Measurements from ENCODE around the gene INSYN2A. TPM values are rescaled to one million over a fixed set of nuclear protein-coding genes. Genes with fewer than 3 reads are reported as not detected.

The INSYN2A gene
- total RNA-seq, 1 donor from 2014 or later = 1.7 TPM

DNA sequence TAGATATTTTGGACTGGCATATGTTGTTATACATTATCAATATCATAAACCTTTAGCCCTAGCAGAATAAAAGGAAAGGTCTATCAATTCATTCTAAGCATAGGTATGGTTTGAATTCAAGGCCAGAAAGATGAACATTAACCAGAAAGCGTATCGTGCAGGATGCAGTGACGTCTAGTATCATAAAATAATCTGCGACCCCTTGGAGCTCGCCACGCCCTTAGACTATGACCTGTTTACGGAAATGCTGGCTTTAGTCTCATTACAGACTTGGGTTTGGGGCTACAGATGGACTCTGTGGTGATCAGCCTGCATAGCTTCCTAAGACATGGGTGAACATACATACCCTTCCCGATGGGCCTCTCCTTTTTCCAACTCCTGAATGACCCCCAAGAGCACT is 21.5 kb downstream of the INSYN2A start:
- TF ChIP-seq, protein P1, sequence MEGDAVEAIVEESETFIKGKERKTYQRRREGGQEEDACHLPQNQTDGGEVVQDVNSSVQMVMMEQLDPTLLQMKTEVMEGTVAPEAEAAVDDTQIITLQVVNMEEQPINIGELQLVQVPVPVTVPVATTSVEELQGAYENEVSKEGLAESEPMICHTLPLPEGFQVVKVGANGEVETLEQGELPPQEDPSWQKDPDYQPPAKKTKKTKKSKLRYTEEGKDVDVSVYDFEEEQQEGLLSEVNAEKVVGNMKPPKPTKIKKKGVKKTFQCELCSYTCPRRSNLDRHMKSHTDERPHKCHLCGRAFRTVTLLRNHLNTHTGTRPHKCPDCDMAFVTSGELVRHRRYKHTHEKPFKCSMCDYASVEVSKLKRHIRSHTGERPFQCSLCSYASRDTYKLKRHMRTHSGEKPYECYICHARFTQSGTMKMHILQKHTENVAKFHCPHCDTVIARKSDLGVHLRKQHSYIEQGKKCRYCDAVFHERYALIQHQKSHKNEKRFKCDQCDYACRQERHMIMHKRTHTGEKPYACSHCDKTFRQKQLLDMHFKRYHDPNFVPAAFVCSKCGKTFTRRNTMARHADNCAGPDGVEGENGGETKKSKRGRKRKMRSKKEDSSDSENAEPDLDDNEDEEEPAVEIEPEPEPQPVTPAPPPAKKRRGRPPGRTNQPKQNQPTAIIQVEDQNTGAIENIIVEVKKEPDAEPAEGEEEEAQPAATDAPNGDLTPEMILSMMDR (IDR thresholded peaks at IDR 0.05; ENCODE audit: partially characterized antibody, unreplicated experiment) = no peak
- no peak overlapping the region for H3K4me3 Mint-ChIP-seq (ENCODE audit: unreplicated experiment)
- peaks cover 12% of the 10 kb centered on the region for H3K4me1 Mint-ChIP-seq (ENCODE audit: low read depth, unreplicated experiment)
- no peaks in the 10 kb centered on the region for H3K36me3 Mint-ChIP-seq (ENCODE audit: unreplicated experiment)
- no peaks in the 10 kb centered on the region for H3K27me3 Mint-ChIP-seq (ENCODE audit: unreplicated experiment)
- H3K27ac Mint-ChIP-seq (ENCODE audit: unreplicated experiment) = no peak overlapping the region
- no peak for DNase-seq
- H3K9me3 Mint-ChIP-seq (ENCODE audit: unreplicated experiment) = peaks cover 4% of the 10 kb centered on the region

DNA sequence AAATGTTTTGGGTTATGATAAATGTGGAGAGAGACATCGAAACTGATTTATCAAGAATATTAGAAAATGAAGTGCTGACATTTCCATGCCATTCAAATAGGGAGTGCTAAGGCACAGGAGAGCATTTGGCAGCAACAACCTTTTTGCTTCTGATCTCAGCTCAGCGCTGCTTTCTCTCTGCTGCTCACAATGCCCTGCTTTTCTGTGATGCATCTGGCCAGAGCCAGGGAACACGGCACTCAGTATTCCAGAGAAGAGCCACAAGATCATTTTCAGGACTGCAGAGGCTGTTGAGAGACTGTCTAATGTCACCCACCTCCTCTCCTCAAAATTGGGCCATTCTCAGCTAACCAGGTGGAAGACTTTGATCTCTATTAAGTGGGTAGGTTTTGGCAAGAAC is 28.1 kb downstream of the INSYN2A start:
- H3K36me3 Mint-ChIP-seq (ENCODE audit: unreplicated experiment) = no peaks in the 10 kb centered on the region
- no peak for DNase-seq
- no peaks in the 10 kb centered on the region for H3K9me3 Mint-ChIP-seq (ENCODE audit: unreplicated experiment)
- no peaks in the 10 kb centered on the region for H3K27me3 Mint-ChIP-seq (ENCODE audit: unreplicated experiment)
- TF ChIP-seq, protein P1 (IDR thresholded peaks at IDR 0.05; ENCODE audit: partially characterized antibody, unreplicated experiment) = no peak
- H3K27ac Mint-ChIP-seq (ENCODE audit: unreplicated experiment) = no peak overlapping the region
- H3K4me3 Mint-ChIP-seq (ENCODE audit: unreplicated experiment) = no peak overlapping the region
- H3K4me1 Mint-ChIP-seq (ENCODE audit: low read depth, unreplicated experiment) = peaks cover 1% of the 10 kb centered on the region

DNA sequence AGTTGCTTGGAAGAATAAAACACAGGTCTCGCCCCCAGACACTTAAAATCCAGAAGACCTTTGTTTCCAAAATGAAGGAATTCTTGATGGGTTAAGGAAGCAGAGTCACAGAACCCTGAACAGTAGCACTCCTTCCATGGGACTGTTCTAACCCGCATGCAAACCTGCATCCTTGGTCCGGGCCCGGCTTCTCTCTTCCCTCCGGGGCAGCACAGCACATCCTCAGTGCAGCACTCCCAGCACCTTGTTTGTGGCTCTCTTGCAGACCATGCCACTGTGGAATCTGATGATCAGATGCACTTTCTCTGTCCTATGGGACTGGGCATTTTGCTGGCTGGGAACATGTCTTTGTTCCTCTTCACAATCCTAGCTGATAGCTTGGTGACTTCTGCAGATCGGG is 33.5 kb downstream of the INSYN2A start:
- peaks cover 2% of the 10 kb centered on the region for H3K9me3 Mint-ChIP-seq (ENCODE audit: unreplicated experiment)
- TF ChIP-seq, protein P1 (IDR thresholded peaks at IDR 0.05; ENCODE audit: partially characterized antibody, unreplicated experiment) = no peak
- H3K27ac Mint-ChIP-seq (ENCODE audit: unreplicated experiment) = no peak overlapping the region
- no peak for DNase-seq
- H3K4me1 Mint-ChIP-seq (ENCODE audit: low read depth, unreplicated experiment) = peaks cover 11% of the 10 kb centered on the region
- no peaks in the 10 kb centered on the region for H3K27me3 Mint-ChIP-seq (ENCODE audit: unreplicated experiment)
- no peak overlapping the region for H3K4me3 Mint-ChIP-seq (ENCODE audit: unreplicated experiment)
- H3K36me3 Mint-ChIP-seq (ENCODE audit: unreplicated experiment) = no peaks in the 10 kb centered on the region

DNA sequence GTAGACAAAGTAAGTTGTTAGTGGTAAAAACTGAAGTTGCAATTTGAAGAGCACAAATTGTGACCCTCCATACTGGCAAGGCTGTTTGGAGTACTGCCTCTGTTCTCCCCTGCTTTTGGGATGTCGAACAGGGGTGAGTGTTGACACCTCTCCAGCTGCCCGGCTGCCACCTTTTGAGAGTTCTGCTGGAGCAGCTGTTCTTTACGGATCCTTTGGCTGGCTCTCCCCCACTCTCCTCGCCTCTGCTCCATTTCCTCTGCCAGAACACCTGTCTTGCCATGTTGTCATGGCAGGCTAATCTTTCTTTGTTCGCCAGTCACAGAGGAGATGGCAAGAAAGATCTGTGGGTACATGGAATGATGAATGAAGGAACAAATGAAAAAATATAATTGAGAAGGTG is 34.9 kb downstream of the INSYN2A start:
- no peaks in the 10 kb centered on the region for H3K27me3 Mint-ChIP-seq (ENCODE audit: unreplicated experiment)

DNA sequence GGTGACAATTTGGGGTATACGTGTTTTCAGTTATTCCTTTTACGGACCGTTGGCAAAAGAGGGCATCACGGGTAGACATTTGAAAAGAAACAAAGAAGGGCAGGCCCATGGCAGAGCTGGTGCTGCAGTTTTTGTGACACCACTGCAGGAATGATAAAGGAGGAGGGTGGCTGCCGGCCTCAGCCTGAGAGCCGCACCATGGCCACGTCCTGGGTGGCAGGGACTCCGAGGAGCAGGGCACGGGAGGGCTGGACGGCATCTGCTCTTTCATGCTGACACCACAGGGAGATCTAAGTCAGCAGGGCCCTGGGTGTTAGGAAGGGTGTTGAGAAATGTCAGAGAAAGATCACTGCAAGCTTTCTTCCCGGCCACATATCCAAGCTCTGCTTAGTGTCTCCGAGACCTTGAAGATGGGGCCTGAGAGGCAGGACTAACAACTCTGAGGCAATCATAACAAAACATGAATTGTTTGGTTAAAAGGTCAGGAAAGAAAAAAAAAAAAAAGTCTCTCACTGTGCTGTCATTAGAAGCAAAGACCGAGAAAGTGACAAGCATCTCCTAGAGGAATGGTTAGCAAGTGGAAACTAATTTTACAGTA is 36.6 kb downstream of the INSYN2A start:
- Mint-ChIP-seq H3K4me1 (ENCODE audit: low read depth, unreplicated experiment) (peaks cover 15% of the 10 kb centered on the region), H3K27me3 (ENCODE audit: unreplicated experiment) (no peaks in the 10 kb centered on the region), H3K9me3 (ENCODE audit: unreplicated experiment) (peaks cover 2% of the 10 kb centered on the region), H3K4me3 (ENCODE audit: unreplicated experiment) (no peak overlapping the region), H3K36me3 (ENCODE audit: unreplicated experiment) (no peaks in the 10 kb centered on the region), H3K27ac (ENCODE audit: unreplicated experiment) (no peak overlapping the region)
- no peak for DNase-seq
- TF ChIP-seq, protein P1 (IDR thresholded peaks at IDR 0.05; ENCODE audit: partially characterized antibody, unreplicated experiment) = no peak

More for the DNA sequence above, 34.9 kb downstream of the INSYN2A start:
- no peak for DNase-seq
- Mint-ChIP-seq H3K4me3 (ENCODE audit: unreplicated experiment) (no peak overlapping the region), H3K4me1 (ENCODE audit: low read depth, unreplicated experiment) (peaks cover 15% of the 10 kb centered on the region), H3K27ac (ENCODE audit: unreplicated experiment) (peak overlapping the region; percentile 43), H3K9me3 (ENCODE audit: unreplicated experiment) (peaks cover 2% of the 10 kb centered on the region), H3K36me3 (ENCODE audit: unreplicated experiment) (no peaks in the 10 kb centered on the region)
- TF ChIP-seq, protein P1 (IDR thresholded peaks at IDR 0.05; ENCODE audit: partially characterized antibody, unreplicated experiment) = no peak
